ENCODE results near the gene LDLRAD4.

LDLRAD4 gene

DNA sequence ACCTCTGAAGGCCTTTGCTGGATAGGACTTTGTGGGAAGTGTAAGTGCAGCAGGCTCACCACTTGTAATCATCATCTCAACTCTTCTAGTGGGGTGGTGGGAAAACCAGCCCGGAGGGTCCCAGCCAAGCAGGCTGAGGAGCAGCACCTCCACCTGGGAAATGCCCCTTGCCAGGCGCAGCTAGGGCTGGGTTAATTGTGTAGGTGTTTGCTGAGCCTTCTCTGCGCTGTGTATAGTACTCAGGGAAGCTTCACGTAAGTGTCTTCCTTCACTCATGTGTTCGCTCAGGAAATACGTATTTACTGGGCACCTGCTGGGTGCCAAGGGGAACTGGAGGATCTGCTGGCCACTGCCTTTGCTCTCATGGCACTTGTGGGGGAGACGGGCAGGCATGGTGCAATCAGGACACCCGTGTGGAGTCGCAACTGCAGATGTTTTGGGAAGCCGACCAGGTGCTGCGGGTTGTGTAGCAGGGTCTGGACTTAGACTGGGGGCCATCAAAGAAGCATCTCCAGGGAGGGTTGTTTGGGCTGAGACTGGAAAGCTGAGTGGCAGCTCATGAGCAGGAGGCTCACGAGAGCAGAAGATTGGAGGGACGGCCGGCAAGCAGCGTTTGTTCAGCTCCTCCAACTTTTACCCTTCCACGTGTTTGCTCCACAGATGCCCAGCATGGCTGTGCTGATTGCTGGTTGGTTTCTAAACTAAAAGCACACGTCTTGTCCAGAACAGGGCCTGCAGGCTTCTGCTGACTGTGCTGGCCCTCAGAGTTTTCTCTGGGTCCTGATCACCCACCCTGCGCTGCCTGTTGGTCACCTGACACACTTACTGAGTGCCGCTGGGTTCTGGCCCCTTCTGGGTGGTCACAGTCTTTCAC, 164.6 kb downstream of the LDLRAD4 start (continued):
- TF ChIP-seq TSHZ2 (CRISPR knock-in tag; IDR thresholded peaks at IDR 0.05): no peak
- TF ChIP-seq CREB5 (CRISPR knock-in tag; IDR thresholded peaks at IDR 0.05; ENCODE audit: low read depth): no peak
- no peak for TF ChIP-seq ZFP30 (CRISPR knock-in tag; IDR thresholded peaks at IDR 0.05)
- TF ChIP-seq, protein P1, sequence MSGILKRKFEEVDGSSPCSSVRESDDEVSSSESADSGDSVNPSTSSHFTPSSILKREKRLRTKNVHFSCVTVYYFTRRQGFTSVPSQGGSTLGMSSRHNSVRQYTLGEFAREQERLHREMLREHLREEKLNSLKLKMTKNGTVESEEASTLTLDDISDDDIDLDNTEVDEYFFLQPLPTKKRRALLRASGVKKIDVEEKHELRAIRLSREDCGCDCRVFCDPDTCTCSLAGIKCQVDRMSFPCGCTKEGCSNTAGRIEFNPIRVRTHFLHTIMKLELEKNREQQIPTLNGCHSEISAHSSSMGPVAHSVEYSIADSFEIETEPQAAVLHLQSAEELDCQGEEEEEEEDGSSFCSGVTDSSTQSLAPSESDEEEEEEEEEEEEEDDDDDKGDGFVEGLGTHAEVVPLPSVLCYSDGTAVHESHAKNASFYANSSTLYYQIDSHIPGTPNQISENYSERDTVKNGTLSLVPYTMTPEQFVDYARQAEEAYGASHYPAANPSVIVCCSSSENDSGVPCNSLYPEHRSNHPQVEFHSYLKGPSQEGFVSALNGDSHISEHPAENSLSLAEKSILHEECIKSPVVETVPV (CRISPR knock-in tag; IDR thresholded peaks at IDR 0.05): no peak

- TF ChIP-seq ZNF70 (CRISPR knock-in tag; IDR thresholded peaks at IDR 0.05) (no peak), RARB (CRISPR knock-in tag; IDR thresholded peaks at IDR 0.05) (no peak), ZFP3 (CRISPR knock-in tag; IDR thresholded peaks at IDR 0.05) (no peak), PPARA (CRISPR knock-in tag; IDR thresholded peaks at IDR 0.05; ENCODE audit: borderline replicate concordance) (no peak)
- no peak for ATAC-seq
Observed at GRCh38 chr18:13386891-13387801, 168.6 kb downstream of the LDLRAD4 start.

DNA sequence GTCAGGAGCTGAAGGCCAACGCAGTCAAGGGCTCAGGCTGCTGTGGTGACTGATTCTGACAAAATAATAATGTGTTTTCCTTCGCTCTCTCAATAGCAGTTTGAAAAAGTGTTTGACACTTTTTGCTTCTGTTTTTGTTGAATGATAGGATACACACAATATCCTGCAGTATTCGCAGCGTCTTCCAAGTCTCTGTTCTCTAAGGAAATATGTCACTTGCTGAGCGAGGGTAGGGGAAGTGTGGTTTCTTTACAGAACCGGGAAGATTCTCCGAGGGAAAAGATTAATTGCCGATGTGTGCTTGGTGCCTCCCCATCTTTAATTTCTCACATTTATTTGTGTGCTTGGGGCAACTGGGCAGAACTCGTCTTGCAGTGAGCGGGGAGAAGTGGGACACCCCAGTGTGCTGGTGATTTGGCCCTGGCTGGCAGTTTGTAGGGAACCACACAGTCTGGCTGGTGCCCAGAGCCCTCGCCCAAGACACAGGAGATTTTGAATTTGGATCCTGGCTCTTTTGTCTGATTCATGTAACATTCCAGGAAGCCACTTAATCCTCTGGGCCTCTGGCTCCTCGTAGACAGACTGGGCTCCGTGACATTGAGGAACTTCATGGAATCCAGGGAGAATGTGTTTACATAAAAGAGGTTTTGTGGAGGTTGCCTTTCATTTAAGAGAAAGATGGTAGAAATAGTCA, 169.4 kb downstream of the LDLRAD4 start:
- no peak for ATAC-seq
- TF ChIP-seq TSHZ2 (CRISPR knock-in tag; IDR thresholded peaks at IDR 0.05) (no peak), TCF4 (CRISPR knock-in tag; IDR thresholded peaks at IDR 0.05; ENCODE audit: borderline replicate concordance) (no peak), SNAI2 (CRISPR knock-in tag; IDR thresholded peaks at IDR 0.05) (no peak), OSR1 (CRISPR knock-in tag; IDR thresholded peaks at IDR 0.05) (no peak), GLIS3 (CRISPR knock-in tag; IDR thresholded peaks at IDR 0.05) (no peak), BACH2 (CRISPR knock-in tag; IDR thresholded peaks at IDR 0.05; ENCODE audit: borderline replicate concordance) (no peak), RARB (CRISPR knock-in tag; IDR thresholded peaks at IDR 0.05) (no peak), ZFP30 (CRISPR knock-in tag; IDR thresholded peaks at IDR 0.05) (no peak), ZC3H10 (CRISPR knock-in tag; IDR thresholded peaks at IDR 0.05) (no peak)

Data from SK-N-SH treated with all-trans-retinoic acid at 6 μM for 48 hours (cell line).